ENCODE results near the gene ZNF397. TPM values are rescaled to one million over a fixed set of nuclear protein-coding genes. Genes with fewer than 3 reads are reported as not detected.

The ZNF397 gene
- total and polyA plus RNA-seq, 9 of the 15 experiments (the other 6 are each of a cell fraction or from before 2014, with no cell fraction given), result 6.4 to 24.2 (median 19.3) TPM

DNA sequence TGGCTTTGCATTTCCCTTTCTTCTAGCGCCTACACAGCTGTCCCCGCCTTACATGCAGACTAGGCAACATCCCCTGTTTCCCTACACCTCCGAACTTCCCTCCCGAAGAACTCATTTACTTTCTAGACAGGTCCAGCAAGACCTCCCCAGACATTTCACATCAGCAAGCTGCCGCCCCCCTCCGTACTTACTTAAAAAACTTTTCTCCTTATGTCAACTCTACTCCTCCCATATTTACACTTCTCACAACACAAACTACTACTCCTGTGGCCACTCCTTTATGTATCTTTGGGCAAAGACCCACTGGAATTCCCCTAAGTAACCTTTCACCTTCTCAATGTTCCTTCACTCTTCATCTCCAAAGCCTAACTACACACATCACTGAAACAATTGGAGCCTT, 20.4 kb upstream of the ZNF397 start (continued):
- TF ChIP-seq NKRF (IDR thresholded peaks at IDR 0.05; ENCODE audit: borderline replicate concordance), result no peak
- no peak for TF ChIP-seq POLR2AphosphoS5 (IDR thresholded peaks at IDR 0.05; ENCODE audit: control insufficient read depth, insufficient read depth, low read depth, low read length)

DNA sequence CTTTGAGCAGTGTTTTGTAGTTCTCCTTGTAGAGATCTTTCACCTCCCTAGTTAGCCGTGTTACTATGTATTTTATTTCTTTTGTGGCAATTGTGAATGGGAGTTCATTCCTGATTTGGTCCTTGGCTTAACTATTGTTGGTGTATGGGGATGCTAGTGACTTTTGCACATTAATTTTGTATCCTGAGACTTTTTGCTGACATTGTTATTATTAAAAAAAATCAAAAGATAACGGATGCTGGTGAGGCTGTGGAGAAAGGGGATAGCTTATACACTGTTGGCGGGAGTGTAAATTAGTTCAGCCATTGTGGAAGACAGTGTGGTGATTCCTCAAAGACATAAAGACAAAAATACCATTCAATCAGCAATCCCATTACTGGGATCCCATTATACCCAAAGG, 17.0 kb upstream of the ZNF397 start:
- Histone ChIP-seq H3K4me1 (replicated peaks in 1 of 2; ENCODE audit: control insufficient read depth in 2 of 2, insufficient read depth in 2 of 2, low read length in 2 of 2) (no peaks in the 10 kb centered on the region), H3K9me1 (ENCODE audit: control insufficient read depth, insufficient read depth, low read length) (no peaks in the 10 kb centered on the region), H3K79me2 (ENCODE audit: control insufficient read depth, insufficient read depth, low read length) (no peaks in the 10 kb centered on the region), H3K27ac (ENCODE audit: extremely low read depth, low read depth, low read length) (no peak overlapping the region), H3K4me3 (no peak overlapping the region), H3K9ac (ENCODE audit: insufficient read depth in 1 of 2, low read depth in 2 of 2, low read length in 2 of 2) (no peak overlapping the region), H3K4me2 (ENCODE audit: insufficient read depth, low read length) (no peak overlapping the region), H4K20me1 (replicated peaks; ENCODE audit: control insufficient read depth, insufficient read depth, low read length) (no peaks in the 10 kb centered on the region), H2AFZ (ENCODE audit: low read depth, low read length) (no peak overlapping the region), H3K27me3 (ENCODE audit: control insufficient read depth in 2 of 2, insufficient read depth in 2 of 2, low read length in 2 of 2) (no peaks in the 10 kb centered on the region; a peak in 1 of 5 replicates), H3K36me3 (ENCODE audit: control insufficient read depth, insufficient read depth, low read length) (no peaks in the 10 kb centered on the region), H3K9me3 (replicated peaks; ENCODE audit: control insufficient read depth, insufficient read depth, low read depth, low read length) (no peaks in the 10 kb centered on the region)
- CTCF ChIA-PET (ENCODE audit: low intra/inter-chr PET ratio), result no interaction called here
- intact Hi-C loops (cut with micrococcal nuclease) (no loop called here), in situ Hi-C loops (cut with MboI) (no loop called here)
- POLR2A ChIA-PET, result no interaction called here
- DNase-seq (ENCODE audit: extremely low read depth in 1 of 4, low spot score in 3 of 4) (no peak), ATAC-seq (no peak), FAIRE-seq (no peak)
- no TSS peak for BruUV-seq (replicated peaks)
- WGBS (ENCODE audit: insufficient coverage, low coverage, missing lambda C conversion rate), result 16% methylated on average over 3 of the region's 3 CpGs
- no peak for TF ChIP-seq CREM (IDR thresholded peaks at IDR 0.05; ENCODE audit: low read depth)
- TF ChIP-seq, protein P1, sequence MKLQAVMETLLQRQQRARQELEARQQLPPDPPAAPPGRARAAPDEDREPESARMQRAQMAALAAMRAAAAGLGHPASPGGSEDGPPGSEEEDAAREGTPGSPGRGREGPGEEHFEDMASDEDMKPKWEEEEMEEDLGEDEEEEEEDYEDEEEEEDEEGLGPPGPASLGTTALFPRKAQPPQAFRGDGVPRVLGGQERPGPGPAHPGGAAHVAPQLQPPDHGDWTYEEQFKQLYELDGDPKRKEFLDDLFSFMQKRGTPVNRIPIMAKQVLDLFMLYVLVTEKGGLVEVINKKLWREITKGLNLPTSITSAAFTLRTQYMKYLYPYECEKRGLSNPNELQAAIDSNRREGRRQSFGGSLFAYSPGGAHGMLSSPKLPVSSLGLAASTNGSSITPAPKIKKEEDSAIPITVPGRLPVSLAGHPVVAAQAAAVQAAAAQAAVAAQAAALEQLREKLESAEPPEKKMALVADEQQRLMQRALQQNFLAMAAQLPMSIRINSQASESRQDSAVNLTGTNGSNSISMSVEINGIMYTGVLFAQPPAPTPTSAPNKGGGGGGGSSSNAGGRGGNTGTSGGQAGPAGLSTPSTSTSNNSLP (IDR thresholded peaks at IDR 0.05; ENCODE audit: borderline replicate concordance, low read depth, low read length), result no peak
- TF ChIP-seq MAFG (tag; conservative IDR thresholded peaks at IDR 0.05), result peak; percentile 56
- TF ChIP-seq LEF1 (IDR thresholded peaks at IDR 0.05), result no peak
- TF ChIP-seq ZNF347 (CRISPR knock-in tag; IDR thresholded peaks at IDR 0.05; ENCODE audit: low read depth), result no peak
- TF ChIP-seq ZNF316 (IDR thresholded peaks at IDR 0.05), result peak; percentile 81
- peak; percentile 47 for TF ChIP-seq MAFF (IDR thresholded peaks at IDR 0.05; ENCODE audit: low read length)
- TF ChIP-seq ID3 (CRISPR knock-in tag; IDR thresholded peaks at IDR 0.05), result no peak
- TF ChIP-seq ID3 (tag; IDR thresholded peaks at IDR 0.05), result no peak
- no peak for TF ChIP-seq ZNF24 (IDR thresholded peaks at IDR 0.05)
- TF ChIP-seq CBFB (CRISPR knock-in tag; IDR thresholded peaks at IDR 0.05), result no peak
- TF ChIP-seq, protein P2, sequence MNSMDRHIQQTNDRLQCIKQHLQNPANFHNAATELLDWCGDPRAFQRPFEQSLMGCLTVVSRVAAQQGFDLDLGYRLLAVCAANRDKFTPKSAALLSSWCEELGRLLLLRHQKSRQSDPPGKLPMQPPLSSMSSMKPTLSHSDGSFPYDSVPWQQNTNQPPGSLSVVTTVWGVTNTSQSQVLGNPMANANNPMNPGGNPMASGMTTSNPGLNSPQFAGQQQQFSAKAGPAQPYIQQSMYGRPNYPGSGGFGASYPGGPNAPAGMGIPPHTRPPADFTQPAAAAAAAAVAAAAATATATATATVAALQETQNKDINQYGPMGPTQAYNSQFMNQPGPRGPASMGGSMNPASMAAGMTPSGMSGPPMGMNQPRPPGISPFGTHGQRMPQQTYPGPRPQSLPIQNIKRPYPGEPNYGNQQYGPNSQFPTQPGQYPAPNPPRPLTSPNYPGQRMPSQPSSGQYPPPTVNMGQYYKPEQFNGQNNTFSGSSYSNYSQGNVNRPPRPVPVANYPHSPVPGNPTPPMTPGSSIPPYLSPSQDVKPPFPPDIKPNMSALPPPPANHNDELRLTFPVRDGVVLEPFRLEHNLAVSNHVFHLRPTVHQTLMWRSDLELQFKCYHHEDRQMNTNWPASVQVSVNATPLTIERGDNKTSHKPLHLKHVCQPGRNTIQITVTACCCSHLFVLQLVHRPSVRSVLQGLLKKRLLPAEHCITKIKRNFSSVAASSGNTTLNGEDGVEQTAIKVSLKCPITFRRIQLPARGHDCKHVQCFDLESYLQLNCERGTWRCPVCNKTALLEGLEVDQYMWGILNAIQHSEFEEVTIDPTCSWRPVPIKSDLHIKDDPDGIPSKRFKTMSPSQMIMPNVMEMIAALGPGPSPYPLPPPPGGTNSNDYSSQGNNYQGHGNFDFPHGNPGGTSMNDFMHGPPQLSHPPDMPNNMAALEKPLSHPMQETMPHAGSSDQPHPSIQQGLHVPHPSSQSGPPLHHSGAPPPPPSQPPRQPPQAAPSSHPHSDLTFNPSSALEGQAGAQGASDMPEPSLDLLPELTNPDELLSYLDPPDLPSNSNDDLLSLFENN (IDR thresholded peaks at IDR 0.05; ENCODE audit: low read depth in 2 of 2, low read length in 2 of 2), result no peak
- no peak for TF ChIP-seq ZNF165 (CRISPR knock-in tag; IDR thresholded peaks at IDR 0.05; ENCODE audit: borderline replicate concordance)
- peak; percentile 30; the same call in 1 of the 2 replicates for TF ChIP-seq MAFK (IDR thresholded peaks at IDR 0.05; ENCODE audit: low read length)

Measured in K562 (cell line).